MG63 (cell line): ENCODE data around the gene HOXB6. TPM values are rescaled to one million over a fixed set of nuclear protein-coding genes. Genes with fewer than 3 reads are reported as not detected.
A peak's percentile ranks its signal among the peaks of the same experiment; 100 is the strongest.

Experiments used
- DNase-seq: peaks from one replicate; pipeline ENCODE4 v3.0.0-alpha.2; 2020
- H3K27me3 ChIP-seq: fragments of 250-450 bp; sonication (Bioruptor Pico); 2 replicates; pipeline ENCODE4 v1.5.1; 2020; ENCODE audit warnings: mild to moderate bottlenecking, moderate library complexity
- H3K36me3 ChIP-seq: fragments of 250-450 bp; sonication (Bioruptor Pico); 2 replicates; pipeline ENCODE4 v1.5.1; 2020; ENCODE audit warnings: mild to moderate bottlenecking, moderate library complexity
- H3K4me3 ChIP-seq: fragments of 250-450 bp; sonication (Bioruptor Pico); 2 replicates; pipeline ENCODE4 v1.5.1; 2020; ENCODE audit warnings: mild to moderate bottlenecking, moderate library complexity
- H3K9me3 ChIP-seq: fragments of 250-450 bp; sonication (Bioruptor Pico); 2 replicates; pipeline ENCODE4 v1.5.1; 2020; ENCODE audit warnings: mild to moderate bottlenecking, moderate library complexity
- total RNA-seq: library from RNA; depleted of rRNA; stranded (reverse); fragments of >200 nt; shearing (Covaris generic); gene quantifications from 2 replicates; pipeline ENCODE4 v1.2.3, GENCODE V29; 2014; ENCODE audit warnings: low replicate concordance; rRNA removed

The HOXB6 gene
- total RNA-seq, 1 experiment from 2014 or later: 7.0 TPM

- Histone ChIP-seq H3K27me3 (no peaks in the 10 kb centered on the region), H3K4me3 (no peak overlapping the region), H3K9me3 (no peaks in the 10 kb centered on the region), H3K36me3 (peaks cover 46% of the 10 kb centered on the region)
- DNase-seq: no peak
Measured at GRCh38 chr17:48551596-48552465, 53.0 kb downstream of the HOXB6 start.

GRCh38 chr17:48551214-48551555 lies 53.6 kb downstream of the HOXB6 start:
- no peak for DNase-seq
- H3K9me3 ChIP-seq: no peaks in the 10 kb centered on the region
- H3K36me3 ChIP-seq: peaks cover 46% of the 10 kb centered on the region
- H3K4me3 ChIP-seq: no peak overlapping the region
- H3K27me3 ChIP-seq: no peaks in the 10 kb centered on the region

- Histone ChIP-seq H3K4me3 (no peak overlapping the region), H3K9me3 (no peaks in the 10 kb centered on the region), H3K36me3 (peaks cover 46% of the 10 kb centered on the region), H3K27me3 (no peaks in the 10 kb centered on the region)
- DNase-seq: no peak
Measured at GRCh38 chr17:48550502-48551213, 54.1 kb downstream of the HOXB6 start.

- DNase-seq: no peak
- Histone ChIP-seq H3K36me3 (peaks cover 46% of the 10 kb centered on the region), H3K9me3 (no peaks in the 10 kb centered on the region), H3K4me3 (no peak overlapping the region), H3K27me3 (no peaks in the 10 kb centered on the region)
Measured at GRCh38 chr17:48549914-48550501, 54.8 kb downstream of the HOXB6 start.

- no peak for DNase-seq
- Histone ChIP-seq H3K9me3 (no peaks in the 10 kb centered on the region), H3K4me3 (no peak overlapping the region), H3K27me3 (no peaks in the 10 kb centered on the region), H3K36me3 (peaks cover 42% of the 10 kb centered on the region)
Measured at GRCh38 chr17:48549281-48549630, 55.5 kb downstream of the HOXB6 start.

- DNase-seq: no peak
- H3K36me3 ChIP-seq: peaks cover 36% of the 10 kb centered on the region
- H3K9me3 ChIP-seq: no peaks in the 10 kb centered on the region
- peak overlapping the region; percentile 10; the same call in 1 of the 2 replicates for H3K4me3 ChIP-seq
- no peaks in the 10 kb centered on the region for H3K27me3 ChIP-seq
Measured at GRCh38 chr17:48548523-48549280, 56.1 kb downstream of the HOXB6 start.

- peak; percentile 67 for DNase-seq
- no peaks in the 10 kb centered on the region for H3K27me3 ChIP-seq
- H3K36me3 ChIP-seq: peaks cover 37% of the 10 kb centered on the region
- peak overlapping the region; percentile 10 for H3K4me3 ChIP-seq
- H3K9me3 ChIP-seq: no peaks in the 10 kb centered on the region
Measured at GRCh38 chr17:48547808-48548522, 56.8 kb downstream of the HOXB6 start.

GRCh38 chr17:48546924-48547807 lies 57.6 kb downstream of the HOXB6 start:
- Histone ChIP-seq H3K9me3 (no peaks in the 10 kb centered on the region), H3K4me3 (peak overlapping the region; percentile 10), H3K27me3 (no peaks in the 10 kb centered on the region), H3K36me3 (peaks cover 41% of the 10 kb centered on the region)
- DNase-seq: peak; percentile 47

GRCh38 chr17:48546137-48546923 lies 58.5 kb downstream of the HOXB6 start:
- H3K9me3 ChIP-seq: no peaks in the 10 kb centered on the region
- DNase-seq: no peak
- H3K36me3 ChIP-seq: peaks cover 37% of the 10 kb centered on the region
- peak overlapping the region; percentile 10; the same call in 1 of the 2 replicates for H3K4me3 ChIP-seq
- H3K27me3 ChIP-seq: no peaks in the 10 kb centered on the region

Other genes with a start within 250 kb of the HOXB6 start
- gene SKAP1, start 174.8 kb downstream of the HOXB6 start, total RNA-seq: not detected in 2 replicates
- not detected in 2 replicates for gene HOXB1, start 74.0 kb downstream of the HOXB6 start, total RNA-seq
- gene HOXB2, start 59.9 kb downstream of the HOXB6 start, total RNA-seq: 7.2 and 16.0 TPM in 2 replicates
- 0.86 and 4.2 TPM in 2 replicates for gene HOXB4, start 26.6 kb downstream of the HOXB6 start, total RNA-seq
- gene HOXB3, start 14.7 kb downstream of the HOXB6 start, total RNA-seq: 2.1 and 4.6 TPM in 2 replicates
- not detected in 2 replicates for gene HOXB5, start 11.2 kb downstream of the HOXB6 start, total RNA-seq
- 9.8 and 30.6 TPM in 2 replicates for gene HOXB7, start 6.0 kb upstream of the HOXB6 start, total RNA-seq
- 3.8 and 4.8 TPM in 2 replicates for gene HOXB8, start 10.3 kb upstream of the HOXB6 start, total RNA-seq
- gene HOXB9, start 21.4 kb upstream of the HOXB6 start, total RNA-seq: 7.3 and 21.0 TPM in 2 replicates
- not detected in 2 replicates for gene PRAC1, start 117.5 kb upstream of the HOXB6 start, total RNA-seq
- 5.0 TPM in 1 of 2 replicates, not detected in the other for gene PRAC2, start 118.2 kb upstream of the HOXB6 start, total RNA-seq
- gene HOXB13, start 123.8 kb upstream of the HOXB6 start, total RNA-seq: 6.1 and 10.2 TPM in 2 replicates
- not detected in 2 replicates for gene TTLL6, start 212.2 kb upstream of the HOXB6 start, total RNA-seq
- gene CALCOCO2, start 226.0 kb upstream of the HOXB6 start, total RNA-seq: 19.2 and 61.2 TPM in 2 replicates